ENCODE data around the gene RARB.

DNA sequence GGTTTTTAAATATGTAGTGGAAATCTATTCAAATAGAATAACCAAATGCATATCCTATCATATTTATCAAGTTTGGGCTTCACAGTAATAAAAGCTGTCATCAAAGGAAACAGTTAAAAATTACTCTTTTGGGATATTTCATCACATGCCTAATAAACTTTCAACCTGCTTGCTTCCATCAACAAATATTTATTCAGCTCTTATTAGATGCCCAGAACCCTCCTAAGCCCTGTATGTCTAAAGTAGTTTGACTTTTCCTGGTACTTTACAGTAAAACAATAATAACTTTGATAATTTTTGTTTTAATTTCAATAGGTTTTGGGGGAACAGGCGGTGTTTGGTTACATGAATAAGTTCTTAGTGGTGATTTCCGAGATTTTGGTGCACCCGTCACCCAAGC, 37.5 kb upstream of the RARB start:
- TF ChIP-seq NFIC (IDR thresholded peaks at IDR 0.05) = no peak
- no peak for TF ChIP-seq BHLHE40 (IDR thresholded peaks at IDR 0.05; ENCODE audit: low read length)
- no peak for TF ChIP-seq ELF1 (tag; IDR thresholded peaks at IDR 0.05)
- TF ChIP-seq ZNF184 (CRISPR knock-in tag; IDR thresholded peaks at IDR 0.05) = no peak
- TF ChIP-seq HDAC2 (IDR thresholded peaks at IDR 0.05) = no peak
- TF ChIP-seq FOSL1 (tag; conservative IDR thresholded peaks at IDR 0.05) = no peak
- TF ChIP-seq, protein P1, sequence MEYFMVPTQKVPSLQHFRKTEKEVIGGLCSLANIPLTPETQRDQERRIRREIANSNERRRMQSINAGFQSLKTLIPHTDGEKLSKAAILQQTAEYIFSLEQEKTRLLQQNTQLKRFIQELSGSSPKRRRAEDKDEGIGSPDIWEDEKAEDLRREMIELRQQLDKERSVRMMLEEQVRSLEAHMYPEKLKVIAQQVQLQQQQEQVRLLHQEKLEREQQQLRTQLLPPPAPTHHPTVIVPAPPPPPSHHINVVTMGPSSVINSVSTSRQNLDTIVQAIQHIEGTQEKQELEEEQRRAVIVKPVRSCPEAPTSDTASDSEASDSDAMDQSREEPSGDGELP (CRISPR knock-in tag; IDR thresholded peaks at IDR 0.05; ENCODE audit: borderline replicate concordance) = no peak
- TF ChIP-seq, protein P2, sequence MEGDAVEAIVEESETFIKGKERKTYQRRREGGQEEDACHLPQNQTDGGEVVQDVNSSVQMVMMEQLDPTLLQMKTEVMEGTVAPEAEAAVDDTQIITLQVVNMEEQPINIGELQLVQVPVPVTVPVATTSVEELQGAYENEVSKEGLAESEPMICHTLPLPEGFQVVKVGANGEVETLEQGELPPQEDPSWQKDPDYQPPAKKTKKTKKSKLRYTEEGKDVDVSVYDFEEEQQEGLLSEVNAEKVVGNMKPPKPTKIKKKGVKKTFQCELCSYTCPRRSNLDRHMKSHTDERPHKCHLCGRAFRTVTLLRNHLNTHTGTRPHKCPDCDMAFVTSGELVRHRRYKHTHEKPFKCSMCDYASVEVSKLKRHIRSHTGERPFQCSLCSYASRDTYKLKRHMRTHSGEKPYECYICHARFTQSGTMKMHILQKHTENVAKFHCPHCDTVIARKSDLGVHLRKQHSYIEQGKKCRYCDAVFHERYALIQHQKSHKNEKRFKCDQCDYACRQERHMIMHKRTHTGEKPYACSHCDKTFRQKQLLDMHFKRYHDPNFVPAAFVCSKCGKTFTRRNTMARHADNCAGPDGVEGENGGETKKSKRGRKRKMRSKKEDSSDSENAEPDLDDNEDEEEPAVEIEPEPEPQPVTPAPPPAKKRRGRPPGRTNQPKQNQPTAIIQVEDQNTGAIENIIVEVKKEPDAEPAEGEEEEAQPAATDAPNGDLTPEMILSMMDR (IDR thresholded peaks at IDR 0.05 in 2 of 3, conservative IDR thresholded peaks at IDR 0.05 in 1 of 3; ENCODE audit: insufficient read depth in 2 of 3, low read depth in 1 of 3, low read length in 3 of 3) = no peak

All from K562 (cell line).